Glomerular visceral epithelial cell (primary cell): Measurements from ENCODE around the gene C1RL.
A peak's percentile ranks its signal among the peaks of the same experiment; 100 is the strongest.

Experiments used
- DNase-seq: peaks from one replicate; pipeline ENCODE4 v3.0.0-alpha.2; 2016; ENCODE audit errors: extremely low spot score

The C1RL gene, protein sequence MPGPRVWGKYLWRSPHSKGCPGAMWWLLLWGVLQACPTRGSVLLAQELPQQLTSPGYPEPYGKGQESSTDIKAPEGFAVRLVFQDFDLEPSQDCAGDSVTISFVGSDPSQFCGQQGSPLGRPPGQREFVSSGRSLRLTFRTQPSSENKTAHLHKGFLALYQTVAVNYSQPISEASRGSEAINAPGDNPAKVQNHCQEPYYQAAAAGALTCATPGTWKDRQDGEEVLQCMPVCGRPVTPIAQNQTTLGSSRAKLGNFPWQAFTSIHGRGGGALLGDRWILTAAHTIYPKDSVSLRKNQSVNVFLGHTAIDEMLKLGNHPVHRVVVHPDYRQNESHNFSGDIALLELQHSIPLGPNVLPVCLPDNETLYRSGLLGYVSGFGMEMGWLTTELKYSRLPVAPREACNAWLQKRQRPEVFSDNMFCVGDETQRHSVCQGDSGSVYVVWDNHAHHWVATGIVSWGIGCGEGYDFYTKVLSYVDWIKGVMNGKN

DNA sequence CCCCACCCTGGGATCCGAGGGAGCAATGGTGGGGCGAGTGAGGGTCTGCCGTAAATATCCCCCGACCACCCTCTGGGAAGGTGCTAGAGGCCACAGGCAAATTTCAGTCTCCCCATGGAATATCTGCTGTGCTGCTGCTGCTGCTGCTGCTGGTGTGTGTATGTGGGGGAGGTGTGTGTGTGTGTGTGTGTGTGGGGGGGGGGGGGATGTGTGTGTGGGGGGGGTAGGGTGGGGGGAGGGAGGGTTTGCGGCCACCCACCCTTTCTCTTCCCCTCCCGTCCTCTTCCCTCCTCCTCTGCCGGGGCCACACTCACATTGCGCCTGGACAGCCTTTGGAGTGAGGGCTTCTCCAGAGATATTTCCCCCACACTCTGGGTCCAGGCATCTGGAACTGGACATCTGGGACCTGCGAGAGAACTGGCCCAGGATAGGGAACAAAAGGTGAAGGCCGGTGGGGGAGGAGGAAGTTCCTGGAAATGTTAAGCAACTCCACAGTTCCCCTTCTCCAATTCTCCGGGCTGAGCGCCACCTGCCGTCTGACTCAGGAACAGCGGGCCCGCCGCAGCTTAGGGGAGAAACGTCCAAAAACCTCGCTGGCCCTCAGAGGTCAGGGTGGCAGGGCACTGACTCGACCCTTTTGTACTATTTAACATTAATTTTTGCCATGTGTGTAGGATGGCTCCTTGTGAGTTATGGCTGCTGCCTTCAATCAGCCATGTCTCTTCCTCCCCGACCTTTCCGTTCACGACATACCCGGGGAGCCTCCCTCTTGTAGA is at the start of gene C1RL:
Gene C1RL (minus strand): TSS at position 419 of the 776 bp plus-strand sequence. CDS start 34 bp downstream, at position 385.
- DNase-seq = peak; percentile 84

DNA sequence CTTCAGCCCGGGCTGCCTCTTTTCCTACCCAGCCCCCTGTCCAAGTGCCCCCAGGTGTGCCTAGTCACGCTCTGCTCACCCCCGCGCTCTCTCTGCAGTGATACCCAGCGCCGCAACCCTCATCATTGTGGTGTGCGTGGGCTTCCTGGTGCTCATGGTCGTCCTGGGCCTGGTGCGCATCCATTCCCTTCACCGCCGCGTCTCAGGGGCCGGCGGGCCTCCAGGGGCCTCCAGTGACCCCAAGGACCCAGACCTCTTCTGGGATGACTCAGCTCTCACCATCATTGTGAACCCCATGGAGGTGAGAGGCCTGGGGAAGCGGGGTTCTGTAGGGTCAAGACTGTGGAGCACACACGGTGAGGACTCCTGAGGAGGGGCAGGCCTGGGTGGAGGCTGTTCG is 48.4 kb upstream of the C1RL start:
- no peak for DNase-seq

DNA sequence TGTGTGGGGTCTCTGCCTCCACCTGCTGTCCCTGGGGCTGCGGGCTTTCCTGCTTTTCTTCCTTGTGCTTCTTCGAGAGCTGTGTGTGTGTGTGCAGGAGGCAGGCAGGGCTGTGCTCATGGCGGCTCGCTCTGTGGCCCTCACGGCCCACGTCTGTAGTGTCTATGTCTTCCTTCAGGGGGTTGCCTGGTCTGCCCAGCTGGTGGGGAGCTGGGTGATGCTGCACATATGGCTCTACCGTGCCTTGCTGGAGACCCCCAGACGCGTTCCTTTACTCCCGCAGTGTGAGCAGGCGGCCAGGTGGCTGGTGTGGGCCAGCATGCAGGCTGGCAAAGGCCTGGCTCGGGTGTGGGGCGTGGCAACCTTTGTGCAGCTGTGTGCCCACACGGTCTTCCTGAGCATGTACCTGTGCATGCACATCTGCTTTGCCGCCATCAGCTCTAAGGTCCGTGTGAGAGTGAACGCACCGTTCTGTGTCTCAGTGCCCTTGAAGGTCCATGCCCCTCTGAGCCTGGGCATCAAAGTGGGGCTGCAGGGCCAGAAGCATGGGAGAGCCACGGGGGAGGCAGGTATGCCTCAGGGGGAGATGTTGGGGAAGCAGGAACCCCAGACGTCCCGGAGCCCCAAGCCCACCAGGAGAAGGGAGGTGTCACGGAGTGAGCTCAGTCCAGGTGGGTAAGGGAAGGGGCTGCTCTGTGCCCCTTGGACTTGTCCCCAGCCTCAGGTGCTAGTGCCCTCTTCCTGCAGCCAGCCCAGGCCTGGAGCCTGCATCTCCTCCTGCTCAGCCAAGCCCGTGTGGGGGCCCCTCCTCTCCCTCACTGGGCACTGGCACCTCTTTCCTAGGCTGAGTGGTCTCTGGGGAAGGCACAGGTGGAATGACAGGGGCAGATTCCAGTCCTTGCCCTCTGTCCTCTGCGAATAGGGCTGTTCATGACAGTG is 47.5 kb upstream of the C1RL start:
- DNase-seq = no peak

DNA sequence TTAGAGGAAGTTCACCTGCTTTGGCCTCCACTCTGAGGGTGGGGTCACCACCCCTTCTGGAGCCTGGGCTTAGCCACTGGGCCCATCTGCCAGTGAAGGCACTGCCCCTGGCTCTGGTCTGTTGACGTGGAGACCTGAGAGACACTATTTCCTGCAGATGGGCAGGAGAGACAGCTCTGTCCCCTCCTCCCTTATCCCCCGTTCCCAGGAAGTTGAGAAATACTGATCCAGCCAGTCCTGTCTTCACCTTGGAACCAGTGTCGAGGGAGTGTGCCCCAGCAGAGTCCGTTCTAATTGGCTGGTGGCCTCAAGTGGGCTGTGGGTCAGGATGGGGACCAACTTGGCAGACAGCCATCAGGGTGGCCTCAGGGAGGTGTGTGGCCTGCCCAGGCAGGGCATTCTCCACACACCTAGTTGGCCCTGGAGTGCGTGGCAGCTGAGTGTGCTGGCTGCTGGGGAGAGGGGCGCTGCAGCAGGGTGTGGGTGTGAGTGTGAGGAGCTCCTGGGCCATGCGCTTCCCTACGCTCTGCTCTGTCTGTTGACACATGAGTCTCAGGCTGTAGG is 46.5 kb upstream of the C1RL start:
- DNase-seq = no peak

DNA sequence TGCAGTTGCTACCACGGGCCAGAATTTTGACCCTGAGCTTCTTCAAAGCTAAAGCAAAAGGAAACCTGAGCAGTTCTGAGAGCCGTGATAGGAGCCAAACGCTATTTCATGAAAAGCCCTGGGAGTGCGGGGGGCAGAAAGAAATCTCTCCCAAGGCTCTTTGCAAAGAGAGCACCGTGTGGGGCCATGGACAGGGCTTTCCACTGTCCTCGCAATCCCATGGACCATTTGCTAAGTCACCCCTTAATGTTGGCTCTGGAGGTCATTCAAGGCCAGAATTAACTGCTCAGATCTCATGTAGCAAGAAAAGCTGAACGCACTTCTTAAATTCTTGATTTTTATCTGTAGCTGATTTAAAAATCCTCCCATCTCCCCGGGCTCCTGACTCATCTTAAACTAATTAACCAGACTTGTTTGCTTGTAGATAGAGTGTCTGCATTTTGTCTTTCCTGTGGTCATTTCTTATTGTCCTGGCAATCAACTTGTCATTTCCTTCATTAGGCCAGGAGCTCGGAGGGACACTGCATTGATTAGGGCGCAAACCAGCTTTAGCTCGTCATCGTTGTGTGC is 46.0 kb upstream of the C1RL start:
- no peak for DNase-seq

DNA sequence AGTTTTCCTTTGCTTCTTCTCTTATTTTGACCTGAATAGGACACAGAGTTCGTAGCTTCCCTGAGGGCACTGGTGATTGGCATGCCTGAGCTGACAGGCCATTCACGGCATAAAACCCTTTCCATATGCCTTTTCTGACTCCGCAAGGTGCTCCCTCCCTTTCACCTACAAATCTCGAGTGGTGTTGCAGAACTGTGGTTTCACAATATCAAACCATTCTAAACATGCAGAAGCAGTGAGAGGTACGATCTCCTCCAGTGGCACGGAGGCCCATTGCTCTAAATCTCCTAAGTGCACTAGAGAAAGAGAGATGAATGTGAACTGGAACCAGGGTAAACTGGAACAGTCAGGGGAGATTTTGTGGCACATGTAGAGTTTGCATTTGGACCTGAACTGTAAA is 45.0 kb upstream of the C1RL start:
- DNase-seq = no peak

DNA sequence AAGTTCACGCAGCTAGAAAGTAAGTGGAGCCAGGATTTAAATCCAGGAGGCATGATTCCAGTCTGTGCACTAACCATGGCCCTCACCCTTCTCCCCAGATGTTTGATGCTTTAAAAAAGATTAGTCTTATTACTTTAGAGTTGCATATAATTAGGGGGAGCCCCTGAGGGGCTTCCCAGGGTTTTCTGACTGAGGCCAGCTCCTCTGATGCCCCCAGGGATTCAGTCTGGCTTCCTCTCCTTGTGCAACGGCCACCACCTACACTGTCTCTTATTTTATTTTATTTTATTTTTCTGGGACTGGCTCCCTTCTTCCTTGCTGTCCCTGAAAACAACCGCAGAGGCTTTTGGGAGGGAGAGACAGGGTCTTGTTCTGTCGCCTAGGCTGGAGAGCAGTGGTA is 43.8 kb upstream of the C1RL start:
- no peak for DNase-seq

DNA sequence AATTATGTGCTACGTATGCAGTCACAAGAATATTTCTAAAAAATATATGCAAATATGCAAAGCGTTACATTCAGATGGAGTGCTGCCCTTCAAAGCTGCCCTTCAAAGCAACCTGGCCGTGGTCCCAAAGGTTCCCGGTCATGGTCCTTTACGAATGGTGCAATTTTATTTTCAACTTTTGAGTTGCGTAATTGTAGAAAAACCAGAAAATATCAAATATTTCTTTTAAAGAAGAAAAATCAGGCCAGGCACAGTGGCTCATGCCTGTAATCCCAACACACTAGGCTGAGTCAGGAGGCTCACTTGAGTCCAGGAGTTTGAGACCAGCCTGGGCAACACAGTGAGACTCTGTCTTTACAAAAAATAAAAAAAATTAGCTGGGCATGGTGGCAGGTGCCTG is 42.5 kb upstream of the C1RL start:
- no peak for DNase-seq

DNA sequence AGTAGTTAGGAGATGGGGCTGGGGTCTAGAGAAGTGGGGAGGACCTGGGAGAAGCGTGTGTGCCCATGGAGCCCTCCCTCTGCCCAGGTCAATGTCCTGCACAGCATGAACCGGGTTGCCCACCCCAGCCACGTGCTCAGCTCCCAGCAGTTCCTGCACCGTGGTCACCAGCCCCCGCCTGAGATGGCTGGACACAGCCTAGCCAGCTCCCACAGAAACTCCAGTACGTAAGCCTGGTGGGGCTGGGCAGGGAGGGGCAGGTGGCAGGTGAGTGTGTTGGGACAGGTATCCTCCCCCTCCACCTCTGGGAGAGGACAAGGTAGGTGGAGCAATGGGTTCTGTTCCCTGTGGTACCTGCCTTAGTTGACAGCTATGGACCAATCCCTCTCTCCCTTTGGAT is 41.8 kb upstream of the C1RL start:
- no peak for DNase-seq

DNA sequence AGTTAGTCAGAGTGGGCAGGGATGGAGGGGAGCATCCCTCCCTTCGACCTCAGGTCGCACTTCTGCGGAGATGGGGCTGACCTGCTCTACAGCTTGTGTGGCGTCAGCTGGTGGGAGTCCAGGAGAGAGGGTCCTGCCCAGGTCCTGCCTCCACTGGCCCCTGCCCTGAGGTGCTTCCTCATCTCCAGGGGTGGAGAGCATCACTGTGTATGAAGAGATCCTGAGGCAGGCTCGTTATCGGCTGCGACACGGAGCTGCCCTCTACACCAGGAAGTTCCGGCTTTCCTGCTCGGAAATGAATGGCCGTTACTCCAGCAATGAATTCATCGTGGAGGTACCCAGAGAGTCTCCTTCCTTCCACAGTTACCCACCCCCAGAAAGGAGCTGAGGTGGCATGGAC is 41.3 kb upstream of the C1RL start:
- DNase-seq = no peak

DNA sequence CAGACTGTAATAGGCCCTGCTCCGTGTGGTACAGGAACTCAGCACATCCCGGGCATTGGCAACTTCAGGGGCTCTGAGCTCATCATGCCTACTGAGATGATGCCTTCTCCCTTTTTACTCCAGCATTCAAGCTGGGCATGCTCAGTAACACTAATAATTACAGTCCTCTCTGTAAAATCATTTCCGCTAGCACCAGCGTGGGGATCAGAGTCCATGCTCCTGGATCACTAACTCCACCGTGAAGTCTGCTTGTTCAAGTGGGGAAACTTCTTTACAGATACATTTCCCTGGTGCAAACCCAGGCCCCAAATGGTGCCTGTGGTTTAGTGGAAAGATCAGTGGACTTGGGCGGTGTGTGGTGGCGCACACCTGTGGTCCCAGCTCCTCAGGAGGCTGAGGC is 37.9 kb upstream of the C1RL start:
- no peak for DNase-seq

DNA sequence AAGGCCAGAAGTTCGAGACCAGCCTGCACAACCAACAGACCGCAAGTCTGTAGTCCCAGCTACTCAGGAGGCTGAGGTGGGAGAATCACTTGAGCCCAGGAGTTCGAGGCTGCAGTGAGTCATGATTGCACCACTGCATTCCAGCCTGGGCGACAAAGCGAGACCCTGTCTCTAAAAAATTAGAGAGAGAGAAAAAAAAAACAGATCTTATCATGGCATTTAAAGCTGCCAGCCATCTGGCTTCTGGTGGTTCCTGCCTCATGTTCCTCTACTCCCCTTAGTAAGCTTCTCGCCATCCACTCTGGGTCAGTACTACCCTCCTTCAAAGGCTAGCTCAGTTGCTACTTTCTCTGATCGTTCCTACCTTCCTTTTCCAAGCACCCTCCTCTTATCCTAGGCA is 37.2 kb upstream of the C1RL start:
- no peak for DNase-seq

DNA sequence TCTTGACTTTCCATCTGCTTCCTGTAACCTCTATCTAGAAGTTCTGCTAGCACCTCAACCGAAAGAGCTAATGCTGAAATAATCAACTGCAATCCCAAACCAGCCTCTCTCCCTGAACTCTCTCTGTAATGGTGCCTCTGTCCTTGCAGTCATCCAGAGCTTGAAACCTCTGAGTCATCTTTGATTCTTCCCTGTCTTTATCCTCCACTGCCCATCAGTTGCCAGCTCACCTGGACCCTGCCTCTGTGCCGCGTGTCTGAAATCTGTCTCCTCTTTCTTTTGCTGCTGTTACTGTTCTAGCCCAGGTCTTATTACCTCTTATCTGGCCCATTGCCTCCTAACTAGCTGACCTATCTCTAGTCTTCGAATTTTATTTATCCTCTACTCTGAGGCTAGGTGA is 36.7 kb upstream of the C1RL start:
- DNase-seq = no peak

DNA sequence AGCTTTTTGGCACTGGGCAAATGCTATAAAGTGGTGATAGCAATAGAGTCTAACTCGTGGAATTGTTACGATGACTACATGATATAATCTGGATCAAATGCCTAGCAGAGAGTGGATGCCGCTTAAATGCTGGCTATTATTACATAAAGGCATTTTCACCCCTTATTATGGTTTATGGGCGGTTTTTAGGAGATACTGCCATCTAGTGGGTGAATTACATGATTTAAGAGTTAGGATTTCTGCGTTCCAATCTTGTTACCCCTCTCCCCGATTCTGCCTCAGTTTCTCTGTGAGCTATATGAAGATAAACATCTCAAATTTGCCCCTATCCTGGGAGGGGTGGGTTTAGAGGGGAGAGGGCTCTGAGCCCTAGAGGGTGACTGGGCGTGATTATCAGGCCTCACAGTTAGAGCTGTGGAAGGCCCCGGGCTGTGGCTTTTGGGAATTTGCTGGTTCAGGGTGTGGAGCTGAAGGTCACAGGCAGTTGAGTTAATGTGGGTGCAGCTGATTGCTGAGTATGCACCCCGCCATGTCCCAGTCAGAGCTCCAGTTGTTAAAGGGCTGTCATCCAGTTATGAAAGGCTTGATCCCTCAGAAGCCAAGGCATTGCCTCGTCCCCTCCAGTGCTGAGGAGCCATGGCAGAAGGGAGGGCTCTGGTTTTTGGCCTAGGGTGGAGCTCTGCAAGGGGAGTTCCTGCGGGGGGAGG is 35.6 kb upstream of the C1RL start:
- peak; percentile 11 for DNase-seq

DNA sequence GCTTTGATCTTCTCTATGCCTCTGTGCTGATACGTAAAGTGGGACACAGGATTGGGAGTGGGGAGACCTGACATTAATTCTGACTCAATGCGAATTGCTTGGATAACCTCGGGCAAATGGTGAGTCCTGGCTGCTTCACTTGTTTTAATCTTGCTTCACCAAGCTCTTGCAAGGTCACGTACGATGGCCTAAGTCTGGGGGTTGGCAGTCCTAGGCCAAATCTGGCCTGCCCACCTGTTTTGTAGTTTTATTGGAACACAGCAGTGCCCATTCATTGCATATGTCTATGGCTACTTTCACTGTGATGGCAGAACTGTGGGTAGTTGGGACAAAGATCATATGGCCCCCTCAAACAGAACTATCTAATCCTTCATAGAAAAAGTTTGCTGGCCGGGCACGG is 34.5 kb upstream of the C1RL start:
- no peak for DNase-seq

DNA sequence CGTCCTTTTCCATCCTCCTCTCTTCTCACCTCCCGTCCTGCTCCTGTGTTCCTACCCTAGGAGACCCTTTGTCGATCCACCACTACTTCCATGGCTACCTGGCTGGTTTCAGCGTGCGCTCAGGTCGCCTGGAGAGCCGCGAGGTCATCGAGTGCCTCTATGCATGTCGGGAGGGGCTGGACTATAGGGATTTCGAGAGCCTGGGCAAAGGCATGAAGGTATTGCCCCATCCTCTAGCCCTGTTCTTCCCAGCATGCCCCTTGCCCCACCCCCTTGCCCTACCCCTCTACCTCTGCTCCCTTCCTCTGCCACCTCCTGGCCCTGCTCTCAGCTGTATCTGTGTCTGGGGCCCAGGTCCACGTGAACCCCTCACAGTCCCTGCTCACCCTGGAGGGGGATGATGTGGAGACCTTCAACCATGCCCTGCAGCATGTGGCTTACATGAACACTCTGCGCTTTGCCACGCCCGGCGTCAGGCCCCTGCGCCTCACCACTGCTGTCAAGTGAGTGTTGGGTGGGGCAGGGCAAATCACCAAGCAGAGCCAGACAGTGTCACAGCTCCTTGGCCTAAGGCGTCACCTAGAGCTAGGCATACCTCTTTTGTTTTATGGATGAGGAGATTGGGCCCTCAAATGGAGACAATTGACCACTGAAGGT is 33.9 kb upstream of the C1RL start:
- DNase-seq = no peak

DNA sequence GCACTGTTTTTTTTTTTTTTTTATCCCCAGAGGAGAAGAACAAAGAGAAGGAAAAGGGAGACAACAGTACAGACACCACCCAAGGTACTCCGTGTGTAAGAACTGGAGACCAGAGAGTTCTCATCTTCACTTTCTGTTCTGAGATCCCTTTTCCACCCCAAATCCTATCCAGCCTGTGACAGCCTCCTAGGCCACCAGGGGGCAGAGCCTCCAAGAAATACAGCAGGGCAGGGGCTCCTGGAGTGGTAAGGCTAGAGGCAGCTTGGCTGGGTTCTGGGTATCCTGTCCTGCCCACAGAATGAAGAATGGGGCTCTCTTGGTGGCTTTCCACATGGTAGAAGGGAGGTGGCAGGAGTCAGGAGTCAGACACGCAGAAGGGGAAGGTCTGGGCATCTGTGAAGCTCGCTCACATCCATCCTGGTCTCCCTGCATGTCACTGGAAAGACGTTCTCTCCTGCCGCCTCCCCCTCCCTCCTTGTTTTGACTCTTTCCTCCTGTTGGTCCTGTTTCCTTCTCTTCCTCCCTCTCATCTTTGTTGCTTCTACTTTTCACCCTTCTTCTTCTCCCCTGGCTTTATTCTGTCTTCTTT is 33.1 kb upstream of the C1RL start:
- DNase-seq = peak; percentile 37

DNA sequence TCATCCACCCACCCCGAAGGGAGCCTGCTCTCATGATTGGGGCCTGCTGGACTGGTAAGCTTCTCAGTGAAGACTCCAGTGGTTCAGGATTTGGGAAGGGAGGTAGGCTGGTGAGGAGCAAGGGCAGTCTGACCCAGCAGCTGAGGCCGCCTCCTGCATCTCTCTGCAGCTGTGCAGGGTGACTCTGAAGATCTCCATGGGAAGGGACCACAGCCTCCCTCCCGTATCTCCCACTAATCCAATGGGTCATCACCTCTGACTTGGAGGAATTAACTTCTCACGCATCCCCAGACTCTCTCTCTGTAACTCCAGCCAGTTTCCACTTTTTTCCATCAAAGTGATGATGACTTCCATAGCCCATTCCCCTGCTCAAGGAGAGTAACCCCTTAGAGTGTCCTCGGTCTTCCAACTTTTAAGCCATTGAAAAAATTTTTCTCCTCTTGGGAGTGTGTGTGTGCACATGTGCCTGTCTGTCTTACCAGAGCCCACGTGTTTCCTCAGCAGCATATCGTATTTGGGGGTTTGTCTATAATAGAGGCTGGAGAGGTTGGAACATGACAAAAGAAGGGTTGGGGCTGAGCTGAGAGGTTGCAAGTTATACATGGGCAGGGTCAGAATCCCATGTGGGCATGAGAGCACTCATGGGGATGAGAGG is 32.5 kb upstream of the C1RL start:
- no peak for DNase-seq

DNA sequence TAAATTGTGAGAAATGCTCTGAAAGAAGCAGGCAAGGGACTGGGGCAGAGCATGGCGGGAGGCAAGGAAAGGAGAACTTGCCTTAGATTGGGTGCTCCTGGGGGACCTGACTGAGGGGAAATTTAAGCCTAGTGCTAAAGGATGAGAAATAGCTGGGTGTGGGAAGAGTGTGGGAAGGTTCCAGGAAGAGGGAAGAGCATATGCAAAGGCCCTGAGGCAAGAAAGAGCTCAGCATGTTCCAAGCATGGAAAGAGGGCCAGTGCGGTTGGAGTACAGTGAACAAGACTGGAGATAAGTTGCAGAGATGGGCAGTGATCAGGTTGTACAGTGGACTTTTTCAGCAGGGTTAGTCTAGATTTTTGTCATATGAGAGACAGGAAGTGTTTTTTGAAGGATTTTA is 30.2 kb upstream of the C1RL start:
- no peak for DNase-seq
